WTC11 (cell line): ENCODE measurements around the gene URM1. TPM values are rescaled to one million over a fixed set of nuclear protein-coding genes. Genes with fewer than 3 reads are reported as not detected.

Source experiments
- ATAC-seq: fragments of 200-7000 bp; cut with Tn5 transposase; 2 replicates; pipeline ENCODE4 v1.10.0; 2021; ENCODE audit warnings: mild to moderate bottlenecking, moderate library complexity
- CTCF ChIA-PET: fragments of 300-600 bp; sonication (Branson Sonifier 250); formaldehyde crosslinking; loops from one replicate; lab custom pipeline; 2021; ENCODE audit warnings: antibody characterized with exemption; lab: Charles Lee
- POLR2A ChIA-PET: fragments of 350-600 bp; sonication (Branson Sonifier 250); formaldehyde crosslinking; loops from one replicate; lab custom pipeline; 2021; ENCODE audit warnings: antibody characterized with exemption; lab: Charles Lee
- DNase-seq: peaks from one replicate; pipeline ENCODE4 v3.0.0; 2021; ENCODE audit warnings: low spot score
- H3K27ac Mint-ChIP-seq: 2 replicates; pipeline ENCODE4 v1.8.0; 2021; ENCODE audit warnings: mixed read lengths
- H3K27me3 Mint-ChIP-seq: 2 replicates; pipeline ENCODE4 v1.8.0; 2021; ENCODE audit warnings: low read depth, mild to moderate bottlenecking, moderate library complexity, mixed read lengths
- H3K36me3 Mint-ChIP-seq: 2 replicates; pipeline ENCODE4 v1.8.0; 2021; ENCODE audit warnings: mixed read lengths
- H3K4me1 Mint-ChIP-seq: 2 replicates; pipeline ENCODE4 v1.8.0; 2022; ENCODE audit warnings: mixed read lengths
- H3K4me3 Mint-ChIP-seq: 2 replicates; pipeline ENCODE4 v1.8.0; 2021; ENCODE audit warnings: mild to moderate bottlenecking, moderate library complexity, mixed read lengths
- H3K9me3 Mint-ChIP-seq: 2 replicates; pipeline ENCODE4 v1.8.0; 2021; ENCODE audit warnings: mixed read lengths
- AR ChIP-seq: fragments of 250-450 bp; sonication (Bioruptor Pico); IDR thresholded peaks from 2 replicates; pipeline ENCODE4 v1.9.0; 2021; ENCODE audit warnings: mild to moderate bottlenecking
- ARID4B ChIP-seq: sonication (generic); formaldehyde crosslinking; IDR thresholded peaks from 2 replicates; pipeline ENCODE4 v1.8.0; 2023; ENCODE audit warnings: missing genetic modification reagents, mild to moderate bottlenecking, borderline replicate concordance
- CREB1 ChIP-seq: sonication (generic); formaldehyde crosslinking; IDR thresholded peaks from 2 replicates; pipeline ENCODE4 v1.8.0; 2023; ENCODE audit warnings: mild to moderate bottlenecking, missing genetic modification reagents
- ETV6 ChIP-seq: sonication (generic); formaldehyde crosslinking; IDR thresholded peaks from 2 replicates; pipeline ENCODE4 v1.8.1; 2022; ENCODE audit warnings: mild to moderate bottlenecking, missing genetic modification reagents
- FOXK1 ChIP-seq: sonication (generic); formaldehyde crosslinking; IDR thresholded peaks from 2 replicates; pipeline ENCODE4 v1.8.0; 2022; ENCODE audit warnings: mild to moderate bottlenecking, moderate library complexity, missing genetic modification reagents
- GRHL2 ChIP-seq: fragments of 250-450 bp; sonication (Bioruptor Pico); IDR thresholded peaks from 2 replicates; pipeline ENCODE4 v1.8.0; 2022; ENCODE audit warnings: mild to moderate bottlenecking, moderate library complexity; ENCODE audit not compliant: insufficient replicate concordance, severe bottlenecking
- MAX ChIP-seq: sonication (generic); formaldehyde crosslinking; IDR thresholded peaks from 2 replicates; pipeline ENCODE4 v1.8.0; 2022; ENCODE audit warnings: mild to moderate bottlenecking, missing genetic modification reagents
- MXD4 ChIP-seq: fragments of 250-450 bp; sonication (Bioruptor Pico); IDR thresholded peaks from 2 replicates; pipeline ENCODE4 v1.8.0; 2021; ENCODE audit warnings: mild to moderate bottlenecking, moderate library complexity, borderline replicate concordance
- MYBL2 ChIP-seq: sonication (generic); formaldehyde crosslinking; IDR thresholded peaks from 2 replicates; pipeline ENCODE4 v1.8.1; 2023; ENCODE audit warnings: mild to moderate bottlenecking, moderate library complexity, missing genetic modification reagents
- NFATC4 ChIP-seq: fragments of 250-450 bp; sonication (Bioruptor Pico); IDR thresholded peaks from 2 replicates; pipeline ENCODE4 v1.9.0; 2021; ENCODE audit warnings: mild to moderate bottlenecking
- NFE2L1 ChIP-seq: sonication (generic); formaldehyde crosslinking; IDR thresholded peaks from 2 replicates; pipeline ENCODE4 v1.8.1; 2023; ENCODE audit warnings: missing genetic modification reagents
- NR3C1 ChIP-seq: sonication (generic); formaldehyde crosslinking; conservative IDR thresholded peaks from 2 replicates; pipeline ENCODE4 v1.8.1; 2023; ENCODE audit warnings: low read depth, mild to moderate bottlenecking, missing genetic modification reagents
- SP1 ChIP-seq: sonication (generic); formaldehyde crosslinking; conservative IDR thresholded peaks from 2 replicates; pipeline ENCODE4 v1.8.1; 2022; ENCODE audit warnings: missing genetic modification reagents
- TCF7 ChIP-seq: sonication (generic); formaldehyde crosslinking; IDR thresholded peaks from 2 replicates; pipeline ENCODE4 v1.8.0; 2022; ENCODE audit warnings: mild to moderate bottlenecking, low read depth, missing genetic modification reagents, moderate library complexity
- ZBTB43 ChIP-seq: sonication (generic); formaldehyde crosslinking; IDR thresholded peaks from 2 replicates; pipeline ENCODE4 v1.8.1; 2023; ENCODE audit warnings: mild to moderate bottlenecking, missing genetic modification reagents
- total RNA-seq: library from RNA; stranded (reverse); gene quantifications from 3 replicates; pipeline ENCODE4 v1.2.3, GENCODE V29; 2021

The URM1 gene
- total RNA-seq, 1 experiment from 2014 or later: 67.9 TPM

- Mint-ChIP-seq H3K4me3 (peak overlapping the region; percentile 88), H3K27ac (peak overlapping the region; percentile 63), H3K36me3 (peaks cover 6% of the 10 kb centered on the region; the same call in 1 of the 2 replicates), H3K9me3 (no peaks in the 10 kb centered on the region), H3K27me3 (no peaks in the 10 kb centered on the region), H3K4me1 (0 out of 2 replicates have a peak, but pooled peaks cover 8% of the 10 kb centered on the region)
- TF ChIP-seq MXD4 (CRISPR knock-in tag) (no peak), NR3C1 (CRISPR knock-in tag) (no peak), MYBL2 (no peak), SP1 (no peak), NFE2L1 (CRISPR knock-in tag) (no peak)
- ATAC-seq (no peak), DNase-seq (no peak)
- ChIA-PET POLR2A (no interaction called here), CTCF (interaction anchor here (0.7 kb wide), 1 partner anchor 229 kb away, joined by 3 read pairs; the partner anchor contains the start of gene SPTAN1)
Measured at GRCh38 chr9:128323212-128323730, 47.9 kb upstream of the URM1 start.

- TF ChIP-seq AR (CRISPR knock-in tag) (no peak), ARID4B (CRISPR knock-in tag) (no peak), NFATC4 (CRISPR knock-in tag) (no peak), TCF7 (no peak), NFE2L1 (CRISPR knock-in tag) (no peak), MAX (CRISPR knock-in tag) (no peak), ZBTB43 (no peak), CREB1 (CRISPR knock-in tag) (no peak), ETV6 (no peak)
- DNase-seq: no peak
- no peak for ATAC-seq
- ChIA-PET CTCF (no interaction called here), POLR2A (no interaction called here)
- H3K9me3 Mint-ChIP-seq: no peaks in the 10 kb centered on the region
- peaks cover 6% of the 10 kb centered on the region; the same call in 1 of the 2 replicates for H3K36me3 Mint-ChIP-seq
- 0 out of 2 replicates have a peak, but pooled peaks cover 8% of the 10 kb centered on the region for H3K4me1 Mint-ChIP-seq
- H3K4me3 Mint-ChIP-seq: peak overlapping the region; percentile 88
- no peaks in the 10 kb centered on the region for H3K27me3 Mint-ChIP-seq
- H3K27ac Mint-ChIP-seq: no peak overlapping the region
Measured at GRCh38 chr9:128323791-128324190, 47.4 kb upstream of the URM1 start.

- POLR2A ChIA-PET: no interaction called here
- TF ChIP-seq FOXK1 (CRISPR knock-in tag): no peak
- TF ChIP-seq GRHL2 (CRISPR knock-in tag): no peak
Measured at GRCh38 chr9:128324401-128324800, 46.8 kb upstream of the URM1 start.

More at GRCh38 chr9:128324401-128324800, 46.8 kb upstream of the URM1 start:
- CTCF ChIA-PET: interaction anchor here (1.3 kb wide), 1 partner anchor 17 kb away, joined by 7 read pairs; no protein-coding TSS in a partner anchor
- peak overlapping the region; percentile 88 for H3K4me3 Mint-ChIP-seq
- H3K27me3 Mint-ChIP-seq: no peaks in the 10 kb centered on the region
- peaks cover 6% of the 10 kb centered on the region; the same call in 1 of the 2 replicates for H3K36me3 Mint-ChIP-seq
- ATAC-seq (no peak), DNase-seq (no peak)
- H3K4me1 Mint-ChIP-seq: 0 out of 2 replicates have a peak, but pooled peaks cover 8% of the 10 kb centered on the region
- no peak overlapping the region for H3K27ac Mint-ChIP-seq
- H3K9me3 Mint-ChIP-seq: no peaks in the 10 kb centered on the region
